Measurements from ENCODE around the gene SREBF1. TPM values are rescaled to one million over a fixed set of nuclear protein-coding genes. Genes with fewer than 3 reads are reported as not detected.

The SREBF1 gene
- polyA plus RNA-seq, 3 donors = 7.6 to 35.9 (median 10.5) TPM

- Histone ChIP-seq H3K27ac (ENCODE audit: low read depth in 1 of 2, low read length in 2 of 2) (no peak overlapping the region), H3K4me1 (ENCODE audit: control insufficient read depth in 1 of 2, insufficient read depth in 2 of 2, low read length in 2 of 2) (no peaks in the 10 kb centered on the region), H3K79me2 (ENCODE audit: insufficient read depth, low read length) (no peaks in the 10 kb centered on the region), H3K9ac (ENCODE audit: insufficient read depth, low read length, poor library complexity, severe bottlenecking) (no peak overlapping the region), H3K4me2 (replicated peaks; ENCODE audit: extremely low read depth, low read length, poor library complexity, severe bottlenecking) (no peak overlapping the region), H4K20me1 (ENCODE audit: insufficient read depth, low read length) (no peaks in the 10 kb centered on the region), H2AFZ (ENCODE audit: insufficient read depth, low read depth, low read length, poor library complexity, severe bottlenecking) (no peak overlapping the region), H3K36me3 (replicated peaks in 1 of 2; ENCODE audit: control insufficient read depth in 1 of 2, insufficient read depth in 2 of 2, low read length in 2 of 2) (peaks cover 27 to 42% of the 10 kb centered on the region in 2 donors), H3K27me3 (ENCODE audit: control insufficient read depth in 2 of 2, insufficient read depth in 2 of 2, low read length in 2 of 2) (no peaks in the 10 kb centered on the region), H3K9me3 (replicated peaks in 1 of 2; ENCODE audit: control insufficient read depth in 1 of 2, insufficient read depth in 1 of 2, low read length in 2 of 2) (no peaks in the 10 kb centered on the region), H3K4me3 (replicated peaks in 1 of 3; ENCODE audit: low read depth in 2 of 3, low read length in 3 of 3) (no peak overlapping the region)
- H3K4me1 Mint-ChIP-seq = no peaks in the 10 kb centered on the region
- intact Hi-C loops (cut with micrococcal nuclease) = no loop called here
- DNase-seq = no peak
- no peak overlapping the region for H3K4me3 Mint-ChIP-seq
- H3K27ac Mint-ChIP-seq = peak overlapping the region in 1 of 7 donors; percentile 16
- H3K27me3 Mint-ChIP-seq (ENCODE audit: low read depth in 3 of 3) = peaks cover 0 to 2% (median 2%) of the 10 kb centered on the region in 3 donors
- WGBS (ENCODE audit: insufficient coverage) = 63% methylated on average over 2 of the region's 4 CpGs
- H3K36me3 Mint-ChIP-seq = peaks cover 39 to 44% of the 10 kb centered on the region in 2 donors
- H3K9me3 Mint-ChIP-seq = no peaks in the 10 kb centered on the region
- TF ChIP-seq, protein P1, sequence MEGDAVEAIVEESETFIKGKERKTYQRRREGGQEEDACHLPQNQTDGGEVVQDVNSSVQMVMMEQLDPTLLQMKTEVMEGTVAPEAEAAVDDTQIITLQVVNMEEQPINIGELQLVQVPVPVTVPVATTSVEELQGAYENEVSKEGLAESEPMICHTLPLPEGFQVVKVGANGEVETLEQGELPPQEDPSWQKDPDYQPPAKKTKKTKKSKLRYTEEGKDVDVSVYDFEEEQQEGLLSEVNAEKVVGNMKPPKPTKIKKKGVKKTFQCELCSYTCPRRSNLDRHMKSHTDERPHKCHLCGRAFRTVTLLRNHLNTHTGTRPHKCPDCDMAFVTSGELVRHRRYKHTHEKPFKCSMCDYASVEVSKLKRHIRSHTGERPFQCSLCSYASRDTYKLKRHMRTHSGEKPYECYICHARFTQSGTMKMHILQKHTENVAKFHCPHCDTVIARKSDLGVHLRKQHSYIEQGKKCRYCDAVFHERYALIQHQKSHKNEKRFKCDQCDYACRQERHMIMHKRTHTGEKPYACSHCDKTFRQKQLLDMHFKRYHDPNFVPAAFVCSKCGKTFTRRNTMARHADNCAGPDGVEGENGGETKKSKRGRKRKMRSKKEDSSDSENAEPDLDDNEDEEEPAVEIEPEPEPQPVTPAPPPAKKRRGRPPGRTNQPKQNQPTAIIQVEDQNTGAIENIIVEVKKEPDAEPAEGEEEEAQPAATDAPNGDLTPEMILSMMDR (IDR thresholded peaks at IDR 0.05) = no peak
Observed at GRCh38 chr17:17806035-17806434, 30.8 kb downstream of the SREBF1 start.

DNA sequence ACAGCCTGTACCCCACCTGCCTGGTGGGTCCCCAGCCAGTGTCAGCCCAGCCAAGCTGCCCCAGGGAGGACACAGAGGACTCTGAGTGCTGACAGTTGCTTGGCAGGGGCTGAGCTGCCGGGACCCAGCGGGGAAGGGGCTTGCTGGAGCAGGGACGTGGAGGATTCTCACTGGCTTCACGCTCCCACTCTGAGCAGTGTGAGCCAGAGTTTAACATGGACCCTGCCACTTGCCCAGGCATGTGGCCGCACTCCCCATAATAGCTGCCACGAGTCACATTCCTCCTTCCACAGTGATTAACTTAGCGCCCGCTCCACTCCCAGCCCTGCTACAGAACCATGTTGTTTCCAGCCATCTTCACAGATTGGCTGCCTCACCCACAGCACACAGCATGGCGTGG lies 31.2 kb downstream of the SREBF1 start:
- H4K20me1 ChIP-seq (ENCODE audit: insufficient read depth, low read length) = no peaks in the 10 kb centered on the region
- H3K27me3 Mint-ChIP-seq (ENCODE audit: low read depth in 3 of 3) = peaks cover 0 to 2% (median under 1%) of the 10 kb centered on the region in 3 donors
- no peak overlapping the region for H3K4me2 ChIP-seq (replicated peaks; ENCODE audit: extremely low read depth, low read length, poor library complexity, severe bottlenecking)
- no peaks in the 10 kb centered on the region for H3K4me1 ChIP-seq (ENCODE audit: control insufficient read depth in 1 of 2, insufficient read depth in 2 of 2, low read length in 2 of 2)
- H2AFZ ChIP-seq (ENCODE audit: insufficient read depth, low read depth, low read length, poor library complexity, severe bottlenecking) = no peak overlapping the region
- no peak overlapping the region for H3K27ac ChIP-seq (ENCODE audit: low read depth in 1 of 2, low read length in 2 of 2)
- WGBS (ENCODE audit: insufficient coverage) = 98% methylated on average over 9 of the region's 9 CpGs
- no peaks in the 10 kb centered on the region for H3K79me2 ChIP-seq (ENCODE audit: insufficient read depth, low read length)
- no peaks in the 10 kb centered on the region for H3K9me3 ChIP-seq (replicated peaks in 1 of 2; ENCODE audit: control insufficient read depth in 1 of 2, insufficient read depth in 1 of 2, low read length in 2 of 2)
- no peak overlapping the region for H3K9ac ChIP-seq (ENCODE audit: insufficient read depth, low read length, poor library complexity, severe bottlenecking)
- H3K36me3 Mint-ChIP-seq = peaks cover 36 to 40% of the 10 kb centered on the region in 2 donors
- H3K4me1 Mint-ChIP-seq = no peaks in the 10 kb centered on the region
- no peak overlapping the region for H3K4me3 Mint-ChIP-seq
- TF ChIP-seq, protein P1 (IDR thresholded peaks at IDR 0.05) = no peak
- intact Hi-C loops (cut with micrococcal nuclease) = no loop called here
- no peak overlapping the region for H3K4me3 ChIP-seq (replicated peaks in 1 of 3; ENCODE audit: low read depth in 2 of 3, low read length in 3 of 3)
- H3K36me3 ChIP-seq (replicated peaks in 1 of 2; ENCODE audit: control insufficient read depth in 1 of 2, insufficient read depth in 2 of 2, low read length in 2 of 2) = peaks cover 25 to 38% of the 10 kb centered on the region in 2 donors
- DNase-seq = no peak
- H3K27ac Mint-ChIP-seq = no peak overlapping the region
- H3K27me3 ChIP-seq (ENCODE audit: control insufficient read depth in 2 of 2, insufficient read depth in 2 of 2, low read length in 2 of 2) = no peaks in the 10 kb centered on the region
- no peaks in the 10 kb centered on the region for H3K9me3 Mint-ChIP-seq

All from CD14-positive monocyte (primary cell).